Brain microvascular endothelial cell (primary cell): ENCODE results near the gene PEX5.

ENCODE experiments used
- DNase-seq: peaks from one replicate; pipeline ENCODE4 v3.0.0-alpha.2; 2020
- H3K27ac ChIP-seq: fragments of 250-450 bp; sonication (Bioruptor Pico); 2 replicates; pipeline ENCODE4 v1.5.1; 2020; ENCODE audit warnings: mild to moderate bottlenecking, moderate library complexity
- H3K27me3 ChIP-seq: fragments of 250-450 bp; sonication (Bioruptor Pico); replicated peaks from 2 replicates; pipeline ENCODE4 v1.5.1; 2020; ENCODE audit warnings: mild to moderate bottlenecking
- H3K36me3 ChIP-seq: fragments of 250-450 bp; sonication (Bioruptor Pico); replicated peaks from 2 replicates; pipeline ENCODE4 v1.5.1; 2020; ENCODE audit warnings: mild to moderate bottlenecking
- H3K4me3 ChIP-seq: 2 replicates; pipeline ENCODE4 v1.5.1; 2011; ENCODE audit warnings: low read depth, mild to moderate bottlenecking, control low read depth, low read length, moderate library complexity
- in situ Hi-C: cut with HindIII; loops from 2 replicates; pipeline ENCODE4 v1.10.0; 2017; ENCODE audit warnings: low sequenced_read_pairs, low pct_ligation_motif_present
- TF ChIP-seq, protein P1 (sequence below): IDR thresholded peaks from 2 replicates; pipeline ENCODE4 v1.5.1; 2011; ENCODE audit warnings: low read depth, mild to moderate bottlenecking, moderate library complexity, low read length, control low read depth, inconsistent platforms; ENCODE audit errors: missing control alignments

PEX5 gene

DNA sequence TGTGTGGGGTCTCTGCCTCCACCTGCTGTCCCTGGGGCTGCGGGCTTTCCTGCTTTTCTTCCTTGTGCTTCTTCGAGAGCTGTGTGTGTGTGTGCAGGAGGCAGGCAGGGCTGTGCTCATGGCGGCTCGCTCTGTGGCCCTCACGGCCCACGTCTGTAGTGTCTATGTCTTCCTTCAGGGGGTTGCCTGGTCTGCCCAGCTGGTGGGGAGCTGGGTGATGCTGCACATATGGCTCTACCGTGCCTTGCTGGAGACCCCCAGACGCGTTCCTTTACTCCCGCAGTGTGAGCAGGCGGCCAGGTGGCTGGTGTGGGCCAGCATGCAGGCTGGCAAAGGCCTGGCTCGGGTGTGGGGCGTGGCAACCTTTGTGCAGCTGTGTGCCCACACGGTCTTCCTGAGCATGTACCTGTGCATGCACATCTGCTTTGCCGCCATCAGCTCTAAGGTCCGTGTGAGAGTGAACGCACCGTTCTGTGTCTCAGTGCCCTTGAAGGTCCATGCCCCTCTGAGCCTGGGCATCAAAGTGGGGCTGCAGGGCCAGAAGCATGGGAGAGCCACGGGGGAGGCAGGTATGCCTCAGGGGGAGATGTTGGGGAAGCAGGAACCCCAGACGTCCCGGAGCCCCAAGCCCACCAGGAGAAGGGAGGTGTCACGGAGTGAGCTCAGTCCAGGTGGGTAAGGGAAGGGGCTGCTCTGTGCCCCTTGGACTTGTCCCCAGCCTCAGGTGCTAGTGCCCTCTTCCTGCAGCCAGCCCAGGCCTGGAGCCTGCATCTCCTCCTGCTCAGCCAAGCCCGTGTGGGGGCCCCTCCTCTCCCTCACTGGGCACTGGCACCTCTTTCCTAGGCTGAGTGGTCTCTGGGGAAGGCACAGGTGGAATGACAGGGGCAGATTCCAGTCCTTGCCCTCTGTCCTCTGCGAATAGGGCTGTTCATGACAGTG lies 33.0 kb upstream of the PEX5 start:
- Histone ChIP-seq H3K27me3 (no peaks in the 10 kb centered on the region), H3K27ac (no peak overlapping the region), H3K36me3 (no peaks in the 10 kb centered on the region), H3K4me3 (no peak overlapping the region)
- in situ Hi-C loops: no loop called here
- no peak for DNase-seq
- TF ChIP-seq, protein P1, sequence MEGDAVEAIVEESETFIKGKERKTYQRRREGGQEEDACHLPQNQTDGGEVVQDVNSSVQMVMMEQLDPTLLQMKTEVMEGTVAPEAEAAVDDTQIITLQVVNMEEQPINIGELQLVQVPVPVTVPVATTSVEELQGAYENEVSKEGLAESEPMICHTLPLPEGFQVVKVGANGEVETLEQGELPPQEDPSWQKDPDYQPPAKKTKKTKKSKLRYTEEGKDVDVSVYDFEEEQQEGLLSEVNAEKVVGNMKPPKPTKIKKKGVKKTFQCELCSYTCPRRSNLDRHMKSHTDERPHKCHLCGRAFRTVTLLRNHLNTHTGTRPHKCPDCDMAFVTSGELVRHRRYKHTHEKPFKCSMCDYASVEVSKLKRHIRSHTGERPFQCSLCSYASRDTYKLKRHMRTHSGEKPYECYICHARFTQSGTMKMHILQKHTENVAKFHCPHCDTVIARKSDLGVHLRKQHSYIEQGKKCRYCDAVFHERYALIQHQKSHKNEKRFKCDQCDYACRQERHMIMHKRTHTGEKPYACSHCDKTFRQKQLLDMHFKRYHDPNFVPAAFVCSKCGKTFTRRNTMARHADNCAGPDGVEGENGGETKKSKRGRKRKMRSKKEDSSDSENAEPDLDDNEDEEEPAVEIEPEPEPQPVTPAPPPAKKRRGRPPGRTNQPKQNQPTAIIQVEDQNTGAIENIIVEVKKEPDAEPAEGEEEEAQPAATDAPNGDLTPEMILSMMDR: no peak

- TF ChIP-seq, protein P1: no peak
- no peak overlapping the region for H3K27ac ChIP-seq
- in situ Hi-C loops: no loop called here
- no peak overlapping the region for H3K4me3 ChIP-seq
- no peaks in the 10 kb centered on the region for H3K27me3 ChIP-seq
- no peak for DNase-seq
- no peaks in the 10 kb centered on the region for H3K36me3 ChIP-seq
Measured at GRCh38 chr12:7157391-7157790, 32.1 kb upstream of the PEX5 start.

DNA sequence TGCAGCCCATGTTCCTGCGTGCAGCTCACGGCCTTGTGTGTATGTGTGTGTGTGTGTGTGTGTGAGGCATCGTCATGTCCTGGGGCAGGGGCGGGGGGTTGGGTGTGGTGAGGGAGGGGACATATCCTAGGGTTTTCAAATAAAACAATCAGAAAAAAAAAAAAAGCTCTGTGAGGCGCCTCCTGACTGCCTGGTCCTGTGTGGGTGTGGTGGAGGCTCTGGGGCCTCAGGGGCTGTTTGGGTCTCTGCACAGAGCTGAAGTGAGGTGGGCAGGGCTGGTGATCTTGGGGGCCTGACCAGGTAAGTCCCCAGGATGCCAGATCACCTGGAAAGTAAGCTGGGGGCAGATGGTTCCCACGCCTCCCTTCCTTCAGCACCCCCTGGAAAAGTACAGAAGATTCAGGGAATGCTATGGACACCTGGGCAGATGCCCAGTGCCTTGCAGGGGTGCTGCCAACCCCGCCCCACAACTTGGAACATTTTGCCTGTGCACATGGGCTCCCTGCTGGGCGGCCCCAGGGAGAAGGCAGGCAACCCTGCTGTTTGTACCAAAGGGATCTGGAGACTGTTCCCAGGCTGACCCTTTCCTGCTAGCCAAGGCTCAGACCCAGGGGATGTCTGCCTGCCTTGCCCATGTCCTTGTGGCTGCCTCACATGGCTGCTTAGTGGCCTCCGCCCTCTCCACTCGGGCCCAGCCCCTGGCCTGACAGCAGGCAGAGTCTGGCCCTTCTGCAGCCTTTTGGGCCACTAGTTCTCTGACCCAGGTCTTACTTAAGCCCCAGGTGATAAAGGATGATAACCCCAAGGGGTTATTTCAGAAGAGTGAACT lies 30.5 kb upstream of the PEX5 start:
- TF ChIP-seq, protein P1: no peak
- Histone ChIP-seq H3K4me3 (no peak overlapping the region), H3K27ac (no peak overlapping the region), H3K27me3 (peaks cover 3% of the 10 kb centered on the region), H3K36me3 (no peaks in the 10 kb centered on the region)
- in situ Hi-C loops: no loop called here
- no peak for DNase-seq

GRCh38 chr12:7160183-7160582 lies 29.3 kb upstream of the PEX5 start:
- in situ Hi-C loops: no loop called here
- DNase-seq: no peak
- Histone ChIP-seq H3K27ac (no peak overlapping the region), H3K27me3 (peaks cover 3% of the 10 kb centered on the region), H3K36me3 (no peaks in the 10 kb centered on the region), H3K4me3 (no peak overlapping the region)
- TF ChIP-seq, protein P1: no peak

GRCh38 chr12:7161327-7161726 lies 28.2 kb upstream of the PEX5 start:
- H3K27ac ChIP-seq: no peak overlapping the region
- no peak overlapping the region for H3K4me3 ChIP-seq
- TF ChIP-seq, protein P1: no peak
- no peak for DNase-seq
- H3K27me3 ChIP-seq: peaks cover 3% of the 10 kb centered on the region
- in situ Hi-C loops: no loop called here
- H3K36me3 ChIP-seq: no peaks in the 10 kb centered on the region
